IMR-90 (cell line): ENCODE data around the gene CALR3. TPM values are rescaled to one million over a fixed set of nuclear protein-coding genes. Genes with fewer than 3 reads are reported as not detected.
A peak's percentile ranks its signal among the peaks of the same experiment; 100 is the strongest.

Experiments used
- ATAC-seq: fragments of 200-7000 bp; cut with Tn5 transposase; 2 replicates; pipeline ENCODE4 v1.9.1; 2020; ENCODE audit warnings: low read depth, mild to moderate bottlenecking, moderate library complexity
- BruUV-seq: library from RNA; stranded (reverse); fragments of 400-500 nt; replicated peaks from 2 replicates; lab custom pipeline; 2021; lab: Mats Ljungman, UMichigan
- CTCF ChIA-PET: fragments of 300-600 bp; formaldehyde crosslinking; extraction: SDS; loops from one replicate; lab custom pipeline; 2021; ENCODE audit warnings: antibody characterized with exemption; lab: Yijun Ruan, JAX
- POLR2A ChIA-PET: fragments of 300-600 bp; sonication (Branson Sonifier 250); formaldehyde crosslinking; loops from one replicate; lab custom pipeline; 2022; ENCODE audit warnings: antibody characterized with exemption; ENCODE audit not compliant: unreplicated experiment; lab: Charles Lee
- DNase-seq: peaks from one replicate; pipeline ENCODE4 v3.0.0; 2013
- H2AFZ ChIP-seq: replicated peaks from 2 replicates; pipeline ENCODE3; 2013; ENCODE audit warnings: low read length, mild to moderate bottlenecking; ENCODE audit not compliant: poor library complexity
- H2AK5ac ChIP-seq: 2 replicates; pipeline ENCODE4 v1.6.1; 2013; ENCODE audit warnings: low read depth, low read length, inconsistent platforms
- H2AK9ac ChIP-seq: replicated peaks from 2 replicates; pipeline ENCODE3; 2013; ENCODE audit warnings: mild to moderate bottlenecking, low read depth, low read length, moderate library complexity; ENCODE audit not compliant: poor library complexity
- H2BK120ac ChIP-seq: 2 replicates; pipeline ENCODE4 v1.6.1; 2013; ENCODE audit warnings: low read depth, low read length, inconsistent platforms
- H2BK15ac ChIP-seq: 3 replicates; pipeline ENCODE4 v1.6.1; 2013; ENCODE audit warnings: low read depth, low read length, inconsistent platforms
- H2BK20ac ChIP-seq: 2 replicates; pipeline ENCODE4 v1.6.1; 2013; ENCODE audit warnings: low read depth, mild to moderate bottlenecking, inconsistent platforms, low read length, moderate library complexity
- H2BK5ac ChIP-seq: 2 replicates; pipeline ENCODE4 v1.6.1; 2013; ENCODE audit warnings: mild to moderate bottlenecking, low read depth, low read length, inconsistent platforms; ENCODE audit not compliant: poor library complexity, severe bottlenecking
- H3K14ac ChIP-seq: replicated peaks from 2 replicates; pipeline ENCODE4 v1.6.1; 2013; ENCODE audit warnings: low read depth, low read length, inconsistent platforms
- H3K18ac ChIP-seq: 2 replicates; pipeline ENCODE4 v1.6.1; 2013; ENCODE audit warnings: low read depth, low read length, control low read depth
- H3K23ac ChIP-seq: 2 replicates; pipeline ENCODE4 v1.6.1; 2013; ENCODE audit warnings: low read depth, low read length, inconsistent platforms
- H3K27ac ChIP-seq: 2 replicates; pipeline ENCODE4 v1.5.1; 2013; ENCODE audit warnings: mild to moderate bottlenecking, control low read depth, low read length; ENCODE audit not compliant: insufficient read depth
- H3K27me3 ChIP-seq: 2 replicates; pipeline ENCODE4 v1.6.1; 2013; ENCODE audit warnings: low read length; ENCODE audit not compliant: control insufficient read depth, insufficient read depth
- H3K36me3 ChIP-seq: 2 replicates; pipeline ENCODE4 v1.6.1; 2013; ENCODE audit warnings: low read length, mixed read lengths; ENCODE audit not compliant: control insufficient read depth, insufficient read depth
- H3K4ac ChIP-seq: 2 replicates; pipeline ENCODE4 v1.6.1; 2013; ENCODE audit warnings: low read depth, low read length, inconsistent platforms
- H3K4me1 ChIP-seq: 2 replicates; pipeline ENCODE4 v1.6.1; 2013; ENCODE audit warnings: low read length, mixed read lengths; ENCODE audit not compliant: control insufficient read depth, insufficient read depth
- H3K4me2 ChIP-seq: 2 replicates; pipeline ENCODE4 v1.6.1; 2013; ENCODE audit warnings: low read depth, mild to moderate bottlenecking, control low read depth, low read length, moderate library complexity
- H3K4me3 ChIP-seq: 2 replicates; pipeline ENCODE4 v1.5.1; 2013; ENCODE audit warnings: low read depth, mild to moderate bottlenecking, control low read depth, low read length, moderate library complexity; ENCODE audit not compliant: insufficient read depth
- H3K56ac ChIP-seq: 2 replicates; pipeline ENCODE4 v1.6.1; 2013; ENCODE audit warnings: low read length, inconsistent platforms; ENCODE audit not compliant: insufficient read depth; ENCODE audit errors: extremely low read depth
- H3K79me1 ChIP-seq, 2 experiments: 2 replicates each; pipeline ENCODE4 v1.6.1; 2013; ENCODE audit warnings: low read length in 2 of 2, inconsistent platforms in 1 of 2, low read depth in 1 of 2
- H3K9ac ChIP-seq: 2 replicates; pipeline ENCODE4 v1.6.1; 2013; ENCODE audit warnings: low read depth, low read length, control low read depth
- H3K9me1 ChIP-seq: 2 replicates; pipeline ENCODE4 v1.6.1; 2013; ENCODE audit warnings: low read length, inconsistent platforms; ENCODE audit not compliant: insufficient read depth
- H3K9me3 ChIP-seq: 2 replicates; pipeline ENCODE4 v1.6.1; 2013; ENCODE audit warnings: low read length; ENCODE audit not compliant: control insufficient read depth, insufficient read depth
- H4K20me1 ChIP-seq: 2 replicates; pipeline ENCODE4 v1.6.1; 2013; ENCODE audit warnings: low read length, inconsistent platforms; ENCODE audit not compliant: insufficient read depth
- H4K5ac ChIP-seq: 2 replicates; pipeline ENCODE4 v1.6.1; 2013; ENCODE audit warnings: mild to moderate bottlenecking, low read depth, low read length, control low read depth
- H4K8ac ChIP-seq, 2 experiments: 2 replicates each; pipeline ENCODE4 v1.6.1; 2013; ENCODE audit warnings: low read depth in 2 of 2, low read length in 2 of 2, control low read depth in 1 of 2, inconsistent platforms in 1 of 2
- H4K91ac ChIP-seq: 2 replicates; pipeline ENCODE4 v1.6.1; 2013; ENCODE audit warnings: low read depth, low read length, inconsistent platforms; ENCODE audit not compliant: insufficient read depth
- CTCF ChIP-seq: conservative IDR thresholded peaks from 2 replicates; pipeline ENCODE4 v1.5.1; 2012; ENCODE audit warnings: mild to moderate bottlenecking, low read depth, low read length, improper control_type of control experiment
- MAZ ChIP-seq: IDR thresholded peaks from 2 replicates; pipeline ENCODE4 v1.6.1; 2012; ENCODE audit warnings: low read depth, mild to moderate bottlenecking, low read length, improper control_type of control experiment, moderate library complexity, borderline replicate concordance
- MXI1 ChIP-seq: IDR thresholded peaks from 2 replicates; pipeline ENCODE4 v1.6.1; 2012; ENCODE audit warnings: low read depth, mild to moderate bottlenecking, low read length, moderate library complexity, borderline replicate concordance
- POLR2A ChIP-seq: IDR thresholded peaks from 2 replicates; pipeline ENCODE4 v1.6.1; 2012; ENCODE audit warnings: mild to moderate bottlenecking, low read depth, low read length
- SMC3 ChIP-seq: fragments of 150-350 bp; IDR thresholded peaks from 2 replicates; pipeline ENCODE4 v1.6.1; 2016; ENCODE audit warnings: low read depth, mild to moderate bottlenecking, antibody characterized with exemption, low read length, moderate library complexity
- WGBS, 2 experiments: methylation state at CpG; one replicate each; pipeline versions ENCODE4 v1.1.5 to v1.1.7; 2013; ENCODE audit warnings: missing lambda C conversion rate in 2 of 2; ENCODE audit not compliant: insufficient read length in 1 of 2; ENCODE audit errors: extremely low coverage in 2 of 2; 5-methylcytosine and 5-hydroxymethylcytosine counted together
- dilution Hi-C: fragments of 300-500 bp; cut with HindIII; formaldehyde crosslinking; loops from one replicate; pipeline ENCODE4 v1.14.3; 2018; ENCODE audit warnings: low sequenced_read_pairs; ENCODE audit not compliant: unreplicated experiment
- in situ Hi-C: fragments of 300-500 bp; cut with MboI; formaldehyde crosslinking; loops from 3 replicates; pipeline ENCODE4 v1.14.3; 2019; ENCODE audit warnings: low sequenced_read_pairs, inconsistent platforms, mixed read lengths
- intact Hi-C: fragments of 100-400 bp; cut with micrococcal nuclease; formaldehyde crosslinking; loops from 2 replicates; pipeline ENCODE4 v1.10.0; 2022
- polyA plus RNA-seq, 3 experiments: library from polyadenylated mRNA; depleted of rRNA; stranded (reverse); fragments of >200 nt; gene quantifications; 2 replicates each; pipeline ENCODE4 v1.2.3, GENCODE V29; 2012; ENCODE audit warnings: low replicate concordance in 1 of 3
- total RNA-seq: library from RNA; depleted of rRNA; stranded (reverse); fragments of >200 nt; gene quantifications from 2 replicates; pipeline ENCODE4 v1.2.3, GENCODE V29; 2012
- TF ChIP-seq, protein P1 (sequence below): fragments of 150-350 bp; IDR thresholded peaks from 2 replicates; pipeline ENCODE4 v1.6.1; 2016; ENCODE audit warnings: low read depth, mild to moderate bottlenecking, low read length, moderate library complexity, borderline replicate concordance

The CALR3 gene
- total and polyA plus RNA-seq, 2 of the 4 experiments (the other 2 are of a cell fraction) = not detected

DNA sequence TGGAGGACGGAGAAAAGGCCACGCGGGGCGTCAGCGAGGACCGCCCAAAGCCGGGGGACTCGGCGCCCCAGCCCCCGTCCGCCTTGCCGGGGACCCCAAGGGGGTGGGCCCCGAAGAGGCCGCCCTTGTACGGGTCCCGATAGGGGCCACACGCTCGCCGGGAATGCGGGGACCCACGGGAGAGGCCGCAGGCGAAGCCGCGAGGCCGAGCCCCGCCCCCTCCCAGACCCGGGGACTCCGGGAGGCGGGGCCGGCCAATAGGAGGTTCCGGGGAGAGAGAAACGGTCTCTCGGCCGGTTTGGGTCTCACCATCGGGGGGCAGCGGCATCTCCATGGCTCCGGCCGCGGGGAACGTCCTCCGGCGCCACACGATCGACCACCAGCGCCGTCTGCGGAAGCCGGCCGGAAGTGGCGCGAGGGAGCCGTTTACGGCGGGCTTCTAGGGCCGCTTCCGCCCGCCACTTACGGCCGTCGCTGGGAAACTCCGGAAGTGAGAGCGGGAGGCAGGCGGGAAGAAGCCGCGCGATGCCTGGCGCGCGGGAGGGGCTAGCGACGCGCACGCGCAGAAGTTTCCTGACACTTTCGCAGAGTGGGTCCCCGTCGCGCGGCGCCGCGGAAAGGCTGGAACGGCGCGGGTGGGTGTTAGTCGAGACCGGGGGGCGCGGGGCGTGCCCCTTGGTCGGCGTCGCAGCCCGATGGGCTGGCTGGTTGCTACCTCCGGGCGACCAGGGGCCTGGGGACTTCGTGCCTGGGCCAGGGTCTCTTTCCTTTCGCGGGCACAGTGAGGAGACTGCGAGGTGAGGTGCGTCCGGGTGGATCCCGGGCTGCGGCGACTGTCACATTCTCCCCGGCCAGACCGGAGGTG is 46.3 kb upstream of the CALR3 start, which contains the start of gene CHERP:
Gene CHERP (minus strand): TSS at position 393 of the 865 bp plus-strand sequence. CDS start 59 bp downstream, at position 334.
- peak within 1 kb of the TSS; percentile 86 for H3K4me3 ChIP-seq
- H2BK20ac ChIP-seq = no peak within 1 kb of the TSS
- H3K4me2 ChIP-seq = peak within 1 kb of the TSS; percentile 90
- H3K27ac ChIP-seq = peak within 1 kb of the TSS; percentile 77
- peak within 1 kb of the TSS; percentile 80 for H3K56ac ChIP-seq
- in situ Hi-C loops (no loop called here), intact Hi-C loops (loop anchor here (2.0 kb wide), 2 partner anchors 87 to 107 kb away; partner anchors contain the start of gene MED26), dilution Hi-C loops (no loop called here)
- no peaks in the 10 kb centered on the region for H3K9me3 ChIP-seq
- ATAC-seq = peak; percentile 91
- peak within 1 kb of the TSS; percentile 65 for H2BK5ac ChIP-seq
- no TSS peak for BruUV-seq
- DNase-seq = peak; percentile 91
- H3K9me1 ChIP-seq = peaks cover 15% of the 10 kb centered on the region; the same call in 1 of the 2 replicates
- H3K14ac ChIP-seq = peak within 1 kb of the TSS; percentile 78
- peak within 1 kb of the TSS; percentile 31 for H4K5ac ChIP-seq
- peak within 1 kb of the TSS; percentile 71 for H4K91ac ChIP-seq
- no peak within 1 kb of the TSS; the same call in 2 of the 3 replicates for H2BK15ac ChIP-seq
- peak within 1 kb of the TSS; percentile 90 for H3K9ac ChIP-seq
- peak within 1 kb of the TSS; percentile 42 for H2AK5ac ChIP-seq
- peak within 1 kb of the TSS; percentile 73 to 77 for H4K8ac ChIP-seq
- no peak within 1 kb of the TSS; the same call in 1 of the 2 replicates for H3K18ac ChIP-seq
- ChIA-PET POLR2A (no interaction called here), CTCF (no interaction called here)
- TF ChIP-seq SMC3 (no peak), CTCF (no peak), POLR2A (peak; percentile 68), MXI1 (peak; percentile 51), MAZ (peak; percentile 49; the same call in 1 of the 2 replicates)
- TF ChIP-seq, protein P1, sequence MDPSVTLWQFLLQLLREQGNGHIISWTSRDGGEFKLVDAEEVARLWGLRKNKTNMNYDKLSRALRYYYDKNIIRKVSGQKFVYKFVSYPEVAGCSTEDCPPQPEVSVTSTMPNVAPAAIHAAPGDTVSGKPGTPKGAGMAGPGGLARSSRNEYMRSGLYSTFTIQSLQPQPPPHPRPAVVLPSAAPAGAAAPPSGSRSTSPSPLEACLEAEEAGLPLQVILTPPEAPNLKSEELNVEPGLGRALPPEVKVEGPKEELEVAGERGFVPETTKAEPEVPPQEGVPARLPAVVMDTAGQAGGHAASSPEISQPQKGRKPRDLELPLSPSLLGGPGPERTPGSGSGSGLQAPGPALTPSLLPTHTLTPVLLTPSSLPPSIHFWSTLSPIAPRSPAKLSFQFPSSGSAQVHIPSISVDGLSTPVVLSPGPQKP = peak; percentile 81; the same call in 1 of the 2 replicates
- H3K27me3 ChIP-seq = no peaks in the 10 kb centered on the region
- H2AFZ ChIP-seq = peak within 1 kb of the TSS; percentile 94
- H3K4ac ChIP-seq = peak within 1 kb of the TSS; percentile 75
- H2AK9ac ChIP-seq = peak within 1 kb of the TSS; percentile 96
- peaks cover 22% of the 10 kb centered on the region for H3K36me3 ChIP-seq
- peaks cover 17 to 66% of the 10 kb centered on the region in 2 experiments for H3K79me1 ChIP-seq
- 0% methylated on average over 64 of the region's 108 CpGs; no CpG with 5 or more reads in 1 of the 2 experiments for WGBS, 2 experiments
- peaks cover 2% of the 10 kb centered on the region for H3K4me1 ChIP-seq
- H4K20me1 ChIP-seq = peaks cover 41% of the 10 kb centered on the region
- H2BK120ac ChIP-seq = no peak within 1 kb of the TSS
- peak within 1 kb of the TSS; percentile 60; the same call in 1 of the 2 replicates for H3K23ac ChIP-seq
